Umbilical cord (tissue), 2 donors: ENCODE data around the gene NEIL1. TPM values are rescaled to one million over a fixed set of nuclear protein-coding genes. Genes with fewer than 3 reads are reported as not detected.

Experiments used
- DNase-seq: peaks from one replicate; pipeline ENCODE4 v3.0.0-alpha.2; 2015; ENCODE audit warnings: low spot score
- total RNA-seq: library from RNA; depleted of rRNA; stranded (reverse); fragments of >200 nt; gene quantifications from one replicate; pipeline ENCODE4 v1.2.3, GENCODE V29; 2014; ENCODE audit warnings: low replicate concordance; ENCODE audit not compliant: insufficient read depth

NEIL1 gene
- total RNA-seq, 1 donor from 2014 or later: 9.4 TPM

DNA sequence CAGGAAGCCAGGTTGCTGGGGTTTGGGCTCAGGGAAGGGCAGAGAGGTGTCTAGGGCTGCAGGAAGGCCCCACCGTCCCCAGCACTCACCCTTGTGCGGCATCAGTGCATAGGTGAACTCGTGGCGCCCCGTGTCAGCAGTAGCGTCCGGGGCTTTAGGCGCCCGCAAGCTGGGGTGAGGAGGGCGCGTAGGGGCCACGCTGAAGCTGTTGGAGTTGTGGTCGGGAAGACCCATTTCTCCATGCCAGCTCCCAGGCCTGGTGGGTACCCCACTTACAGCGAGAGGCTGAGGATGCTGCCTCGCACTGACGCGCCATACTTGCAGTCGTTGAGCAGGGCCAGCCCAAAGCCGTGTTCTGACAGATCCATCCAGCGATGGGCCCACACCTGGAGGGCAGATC is 9.7 kb downstream of the NEIL1 start:
- no peak for DNase-seq

DNA sequence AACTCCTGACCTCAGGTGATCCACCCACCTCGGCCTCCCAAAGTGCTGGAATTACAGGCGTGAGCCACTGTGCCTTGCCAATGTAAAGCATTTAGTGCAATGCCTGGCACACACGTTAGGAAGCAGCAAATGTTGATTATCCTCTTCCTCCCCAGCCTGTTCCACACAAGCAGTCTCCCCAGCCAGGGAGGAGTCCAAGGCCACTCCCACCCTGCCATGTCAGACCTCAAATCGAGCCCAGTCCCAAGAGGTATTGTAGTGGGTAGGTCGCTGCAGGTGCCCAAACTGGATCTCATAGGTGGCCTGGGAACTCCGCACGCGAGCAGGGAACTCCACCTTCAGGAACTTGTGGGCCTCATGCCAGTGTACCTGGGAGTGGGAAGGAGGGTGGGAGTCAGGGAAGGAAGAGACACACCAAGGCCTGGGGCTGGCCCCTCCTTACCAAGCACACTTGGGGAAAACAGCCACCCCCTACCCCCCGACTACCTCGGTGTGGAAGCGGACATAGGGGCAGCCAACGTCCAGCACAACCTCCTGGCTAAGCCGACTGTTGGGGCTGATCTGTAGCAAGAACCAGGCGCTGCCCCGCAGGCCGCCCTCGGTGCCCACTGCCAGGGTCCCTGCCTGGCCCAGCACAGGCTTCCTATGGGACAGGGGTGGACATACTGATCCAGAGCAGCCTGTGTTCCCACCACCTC is 11.3 kb downstream of the NEIL1 start:
- no peak for DNase-seq

DNA sequence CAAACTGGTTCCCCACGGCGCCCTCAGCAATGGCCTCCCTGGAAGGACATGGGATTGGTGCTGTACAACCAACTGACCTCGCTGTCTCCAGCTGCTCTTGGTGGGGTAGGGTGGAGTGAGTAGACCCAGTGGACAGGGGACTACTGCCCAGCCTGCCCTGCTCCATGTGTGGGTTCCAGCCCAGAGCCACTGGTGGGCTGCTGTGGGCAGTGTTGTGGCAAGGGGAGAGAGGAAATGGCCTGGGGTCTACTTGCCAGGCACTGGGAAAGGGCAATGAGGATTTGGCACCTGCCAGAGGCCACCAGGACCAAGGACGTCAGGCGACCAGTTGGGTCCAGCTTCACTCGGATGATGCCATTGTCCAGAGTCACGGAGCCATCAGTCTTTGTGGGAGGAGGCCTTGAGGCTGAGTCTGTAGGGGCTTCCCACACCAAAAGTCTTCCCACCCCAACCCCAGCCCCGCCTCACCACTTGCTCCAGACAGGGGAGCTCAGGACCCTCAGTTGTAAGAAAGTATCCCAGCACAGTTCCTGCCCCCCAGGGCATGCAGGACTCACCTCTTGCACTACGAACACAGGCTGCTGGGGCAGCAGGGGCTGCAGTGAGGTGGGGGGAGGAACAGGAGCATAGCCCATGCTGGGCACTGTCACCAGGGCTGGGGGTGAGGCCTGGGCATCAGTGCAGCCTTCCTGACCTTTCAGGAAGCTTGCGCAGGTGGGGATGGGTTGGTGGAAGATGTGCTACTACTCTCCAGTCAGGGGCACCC is 12.1 kb downstream of the NEIL1 start:
- no peak for DNase-seq

DNA sequence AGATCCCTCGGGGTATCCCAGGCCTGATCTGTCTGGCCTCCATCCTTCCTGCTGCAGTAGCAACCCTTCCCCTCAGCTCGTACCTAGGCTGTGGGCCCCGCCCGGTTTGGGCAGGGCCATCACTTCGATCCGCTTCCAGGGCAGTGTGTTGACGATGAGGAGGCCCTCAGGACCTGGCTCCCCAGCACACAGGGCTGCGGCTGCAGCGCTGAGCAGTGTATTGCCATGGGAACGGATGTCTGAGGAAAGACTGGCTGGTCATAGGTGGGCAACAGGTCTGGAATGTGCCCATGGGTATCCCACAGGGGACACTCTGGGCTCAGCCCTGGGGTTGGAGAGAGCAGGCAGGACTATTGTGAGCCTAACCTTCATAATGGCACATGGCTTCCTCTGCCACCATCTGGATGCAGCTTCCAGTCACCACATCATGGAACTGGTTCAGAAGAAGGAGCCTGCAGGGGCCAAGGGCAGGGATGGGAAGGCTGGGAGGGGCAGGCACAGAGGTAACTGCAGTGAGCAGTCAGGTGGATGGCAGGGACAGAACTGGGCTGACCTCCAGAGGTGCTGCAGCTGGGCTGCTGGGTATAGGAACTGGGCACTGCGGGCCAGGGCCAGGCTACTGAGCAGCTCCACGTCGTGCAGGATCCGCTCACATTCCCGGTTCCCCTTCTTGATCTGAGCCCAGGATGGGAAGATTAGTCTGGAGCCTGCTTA is 12.9 kb downstream of the NEIL1 start:
- DNase-seq: no peak

DNA sequence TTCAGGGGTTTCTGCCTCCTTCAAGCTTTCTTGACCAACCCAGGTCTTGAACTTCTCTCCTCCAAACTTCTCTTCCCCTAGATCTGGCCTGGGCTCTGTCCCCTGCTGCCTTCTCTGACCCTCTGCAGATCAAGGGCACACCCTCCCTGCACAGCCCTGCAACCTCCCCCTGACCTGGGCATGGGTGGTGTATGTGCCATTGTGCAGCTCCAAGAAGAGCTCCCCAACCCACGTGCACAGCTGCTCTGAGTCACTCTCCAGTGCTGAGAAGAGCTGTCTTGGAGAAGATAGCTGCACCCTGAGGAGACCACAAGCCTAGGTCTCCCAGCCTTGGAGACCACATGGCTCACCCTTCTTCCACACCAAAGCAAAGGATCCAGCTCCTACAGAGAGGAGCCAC is 13.6 kb downstream of the NEIL1 start:
- DNase-seq: no peak

DNA sequence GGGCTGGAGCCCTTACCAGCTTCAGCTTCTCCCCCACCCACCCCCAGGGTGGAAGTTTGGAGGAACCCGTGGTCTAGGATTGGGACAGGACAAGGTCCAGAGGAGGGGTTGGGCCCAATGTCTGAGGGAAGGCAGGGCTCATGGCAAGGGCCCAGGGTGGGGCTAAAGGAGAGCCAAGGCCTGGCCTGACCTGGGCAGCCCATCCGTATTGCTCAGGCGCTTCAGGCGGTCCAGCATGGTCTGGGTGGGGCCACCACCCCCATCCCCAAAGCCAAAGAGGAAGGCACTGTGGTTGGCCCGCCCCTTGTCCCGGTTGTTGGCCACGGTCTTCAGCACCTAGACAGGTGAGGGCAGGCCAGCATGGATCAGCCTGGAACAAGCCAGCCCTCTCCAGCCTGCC is 14.0 kb downstream of the NEIL1 start:
- DNase-seq: no peak

DNA sequence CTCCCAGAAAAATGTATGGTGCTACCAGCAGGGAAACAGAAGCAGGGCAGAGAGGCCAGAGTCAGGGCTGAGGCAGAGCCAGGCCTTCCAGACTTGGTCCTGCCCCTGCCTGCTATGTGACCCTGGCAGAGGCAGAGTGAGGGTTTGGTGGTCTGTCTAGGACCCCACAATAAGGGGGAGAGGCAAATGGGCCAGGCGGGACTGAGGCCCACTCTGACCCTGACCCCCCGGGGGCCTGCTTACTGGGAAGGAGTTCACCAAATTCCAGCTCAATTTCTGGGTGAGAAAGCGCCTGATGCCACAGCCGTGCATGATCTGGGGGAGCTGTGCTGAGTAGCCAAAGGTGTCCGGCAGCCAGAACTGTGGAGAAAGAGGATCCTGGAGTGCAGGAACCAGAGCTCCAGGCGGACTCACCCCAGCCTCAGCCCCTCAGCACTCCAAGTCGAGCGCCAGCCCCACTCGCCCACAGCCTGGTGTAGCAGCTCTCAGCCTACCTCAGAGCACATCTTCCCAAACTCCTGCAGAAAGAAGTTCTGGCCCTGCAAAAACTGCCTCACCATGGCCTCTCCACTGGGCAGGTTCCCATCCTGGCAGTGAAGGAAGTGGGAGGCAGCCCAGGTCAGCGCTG is 14.6 kb downstream of the NEIL1 start:
- DNase-seq: no peak

DNA sequence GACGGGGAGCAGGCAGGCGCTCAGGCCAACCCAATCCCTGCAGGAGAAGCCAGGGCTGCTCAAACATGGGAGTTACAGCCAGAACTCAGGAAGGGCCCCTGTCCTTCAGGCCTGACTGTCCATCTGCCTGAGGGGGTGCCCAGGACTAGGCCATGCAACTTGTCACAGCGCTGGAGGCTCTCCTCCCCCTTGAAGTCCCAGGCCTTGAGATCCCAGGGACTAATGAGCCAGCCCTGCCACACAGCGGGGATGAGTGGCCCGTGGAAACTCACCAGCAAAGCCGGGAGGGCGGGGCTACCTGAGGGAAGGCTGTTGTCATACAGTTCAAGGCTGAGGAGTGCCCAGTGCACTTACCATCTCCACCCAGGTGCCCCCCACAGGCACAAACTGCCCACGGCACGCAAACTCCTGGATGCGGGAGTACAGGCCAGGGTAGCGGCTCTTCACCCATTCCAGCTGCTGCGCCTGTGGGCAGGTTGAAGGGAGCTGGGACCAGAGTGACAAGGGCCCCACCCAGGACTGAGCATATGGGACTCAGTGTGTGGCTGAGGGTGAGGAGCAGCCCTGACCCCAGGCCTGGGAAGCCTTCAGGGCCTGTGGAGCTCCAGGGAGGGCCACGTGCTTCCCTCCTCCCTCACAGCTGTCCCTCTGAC is 15.3 kb downstream of the NEIL1 start:
- DNase-seq: no peak

DNA sequence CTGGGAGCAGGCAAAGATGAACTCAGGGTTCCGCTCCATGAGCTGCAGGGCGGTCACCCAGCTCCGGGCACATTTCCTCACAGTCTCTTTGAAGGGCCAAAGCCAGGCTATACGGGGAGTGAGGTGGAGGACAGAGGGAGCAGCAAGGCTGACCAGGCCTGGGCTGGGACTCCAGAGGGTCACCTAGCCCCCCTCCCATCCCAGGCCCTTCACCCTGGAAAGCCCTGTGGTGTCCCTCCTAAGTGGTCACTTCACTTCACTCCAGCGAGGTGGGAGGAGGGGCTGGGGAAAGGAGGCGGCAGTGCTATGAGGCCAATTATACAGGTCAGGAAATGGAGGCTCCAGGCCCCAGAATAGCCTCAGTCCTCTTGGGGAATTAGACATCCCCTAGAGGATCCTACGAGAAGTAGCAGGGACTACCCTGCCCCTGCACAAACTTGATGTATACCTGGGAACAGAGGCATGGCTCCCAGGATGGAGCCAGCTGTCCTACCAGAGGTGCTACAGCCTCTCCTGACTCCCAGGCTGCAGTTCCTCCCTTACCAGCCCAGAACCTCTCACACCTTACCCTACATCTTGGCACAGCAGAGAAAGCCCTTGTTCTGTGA is 15.9 kb downstream of the NEIL1 start:
- no peak for DNase-seq

DNA sequence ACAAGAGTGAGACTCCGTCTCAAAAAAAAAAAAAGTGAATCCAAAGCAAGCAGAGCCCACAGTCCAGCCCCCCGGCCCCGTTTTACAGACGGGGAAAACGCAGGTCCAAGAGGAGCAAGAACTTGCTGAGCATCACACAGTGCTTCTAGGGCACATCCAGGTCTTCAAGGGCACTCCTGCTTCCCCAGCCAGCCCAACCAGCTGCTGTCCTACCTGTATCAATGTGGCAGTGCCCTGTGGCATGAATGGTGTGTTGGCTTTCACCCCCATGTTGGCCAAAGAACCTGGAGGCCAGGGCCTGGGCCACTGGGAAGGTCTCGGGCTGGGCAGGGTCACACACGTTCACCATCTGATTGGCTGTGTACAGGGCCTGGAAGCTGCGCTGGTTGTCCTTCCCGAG is 16.9 kb downstream of the NEIL1 start:
- DNase-seq: no peak

DNA sequence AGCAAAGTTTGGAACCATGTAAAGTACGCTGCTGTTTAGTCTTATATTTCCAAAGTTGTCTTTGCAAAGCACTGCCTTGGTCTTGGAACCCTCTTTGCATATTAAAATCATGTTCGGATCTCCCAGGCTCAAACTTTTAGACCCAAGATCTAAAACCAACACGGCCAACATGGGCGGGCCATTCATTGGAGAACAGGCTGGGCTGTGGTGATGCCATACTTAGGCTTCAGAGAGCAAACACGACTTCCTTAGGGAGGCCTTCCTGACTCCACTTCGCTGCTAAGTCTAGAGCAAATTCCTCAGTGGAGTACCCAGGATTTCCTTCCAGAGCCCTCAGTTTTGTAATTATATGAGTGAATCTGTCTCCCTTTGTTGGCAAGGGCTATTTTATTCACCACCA is 18.0 kb downstream of the NEIL1 start:
- DNase-seq: no peak

DNA sequence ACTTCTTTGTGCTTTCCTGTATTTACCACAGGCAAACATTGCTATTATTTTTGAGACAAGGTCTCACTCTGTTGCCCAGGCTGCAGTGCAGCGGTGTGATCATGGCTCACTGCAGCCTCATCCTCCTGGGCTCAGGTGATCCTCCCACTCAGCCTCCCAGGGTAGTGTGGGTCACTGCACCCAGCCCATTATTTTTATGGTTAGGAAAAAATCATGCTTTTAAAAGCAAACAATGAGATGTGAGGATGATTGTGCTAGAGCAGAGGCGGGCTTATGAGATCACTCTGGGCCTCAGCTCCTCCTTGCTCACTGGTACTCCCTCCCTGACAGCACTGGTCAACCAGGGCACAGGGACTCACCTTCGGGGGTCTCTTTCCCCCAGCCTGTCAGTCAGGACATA is 19.3 kb downstream of the NEIL1 start:
- no peak for DNase-seq

DNA sequence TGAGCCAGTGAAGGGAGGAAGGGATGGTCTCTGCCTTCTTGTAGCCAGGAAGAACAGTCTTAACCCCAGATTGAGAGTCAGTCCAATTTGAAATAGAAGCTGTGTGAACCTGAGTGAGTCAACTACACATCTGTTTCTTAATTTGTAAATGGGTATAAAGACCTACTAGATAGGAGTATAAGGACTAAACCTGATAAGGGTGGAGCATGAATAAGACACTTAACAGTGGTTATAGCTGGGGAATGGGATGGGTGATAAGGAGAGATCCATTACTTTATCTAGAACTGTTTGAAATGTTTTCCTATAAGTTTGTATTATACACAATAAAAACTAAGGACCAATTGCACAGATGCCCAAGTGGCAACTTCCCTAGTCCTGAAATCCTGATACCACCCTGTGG is 20.2 kb downstream of the NEIL1 start:
- DNase-seq: no peak

DNA sequence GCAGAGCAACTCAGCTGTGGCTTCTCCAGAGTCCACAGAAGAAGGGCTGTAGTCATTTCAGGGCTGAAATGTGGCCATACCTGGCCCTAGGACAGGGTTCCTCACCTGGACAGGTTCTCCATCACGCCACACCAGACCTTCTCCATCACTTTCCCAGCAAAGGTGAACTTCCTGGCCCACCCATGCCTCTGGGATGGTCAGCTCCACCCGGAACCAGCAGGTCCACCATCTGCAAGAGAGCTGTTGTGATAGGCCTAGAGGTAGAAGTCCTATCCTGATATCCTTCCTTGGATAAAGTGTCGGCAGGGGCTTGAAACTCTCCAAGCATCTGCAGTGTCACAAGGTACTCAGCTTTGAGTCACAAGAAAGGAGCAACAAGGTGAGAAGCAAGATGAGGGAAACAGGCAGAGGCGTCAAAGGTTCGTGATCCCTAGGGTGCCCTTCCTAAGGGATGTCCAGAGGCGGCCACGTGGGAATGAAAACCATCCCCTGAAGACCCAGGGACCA is 20.6 kb downstream of the NEIL1 start:
- no peak for DNase-seq

DNA sequence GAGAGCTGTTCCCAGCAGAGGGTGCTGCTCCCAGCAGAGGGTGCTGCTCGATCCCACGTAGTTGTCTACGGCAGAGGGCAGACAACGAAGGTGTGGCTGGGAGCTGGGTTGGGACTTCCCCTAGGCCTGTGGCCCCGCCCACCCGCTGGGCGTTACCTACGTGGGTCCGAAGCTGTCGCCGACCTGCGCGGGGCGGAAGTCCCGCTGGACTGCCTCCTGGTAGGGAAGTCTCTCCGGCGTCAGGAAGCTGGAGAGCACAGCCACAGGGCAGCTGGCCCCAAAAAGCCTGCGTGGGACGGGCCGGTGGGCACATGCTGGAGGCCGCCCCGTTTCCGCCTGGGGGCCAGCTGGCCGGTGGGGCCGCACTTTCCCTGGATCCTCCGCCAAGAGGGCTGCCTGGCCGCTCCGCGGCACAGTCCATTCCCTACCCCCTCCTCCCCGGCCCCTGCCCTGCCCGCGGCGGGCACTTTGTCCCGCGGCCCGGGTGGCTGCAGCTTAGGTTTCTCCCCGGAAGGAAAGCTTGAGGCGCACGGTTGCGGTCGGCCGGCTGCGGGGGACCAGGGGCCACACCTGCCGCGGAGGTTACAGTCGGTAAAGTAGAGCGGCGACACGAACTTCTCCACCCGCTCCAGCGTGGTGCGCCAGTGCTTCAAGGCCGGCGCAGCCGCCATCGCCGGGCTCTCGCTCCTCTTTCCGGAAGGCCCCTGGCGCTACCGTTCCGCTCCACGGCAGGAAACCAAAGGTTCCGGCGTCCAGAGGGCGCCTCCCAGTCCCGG is 21.3 kb downstream of the NEIL1 start, which contains the start of gene MAN2C1:
Gene MAN2C1, minus strand, starts transcription at position 695 of the 776 bp plus-strand sequence. Its CDS starts 24 bp downstream, at position 671.
- peak; percentile 96 for DNase-seq

DNA sequence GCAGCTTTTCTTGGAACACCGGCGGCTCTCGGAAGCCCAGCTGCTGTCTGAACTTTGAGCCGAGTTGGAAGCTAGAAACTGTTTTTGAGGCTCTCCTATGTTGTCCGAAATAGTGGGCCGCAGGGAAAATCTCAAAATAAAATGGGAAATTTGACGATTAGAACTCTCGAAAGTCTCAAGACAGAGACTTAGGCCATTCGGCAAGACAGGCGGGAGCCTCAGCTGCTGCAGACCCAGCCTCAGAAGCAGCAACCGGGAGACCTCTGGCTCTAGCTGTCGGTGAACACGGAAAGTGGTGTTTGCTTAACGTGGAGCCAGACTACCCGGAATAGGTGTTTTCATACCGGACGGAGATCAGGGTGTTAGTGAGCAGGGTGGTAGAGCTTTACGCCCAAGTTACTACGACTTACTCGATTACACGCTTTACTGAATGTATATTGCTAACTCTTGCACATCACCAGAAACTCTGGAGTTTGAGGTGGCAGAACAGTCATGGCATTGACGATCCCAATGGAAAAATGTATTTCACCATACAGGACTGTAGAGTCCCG is 21.9 kb downstream of the NEIL1 start:
- DNase-seq: no peak

DNA sequence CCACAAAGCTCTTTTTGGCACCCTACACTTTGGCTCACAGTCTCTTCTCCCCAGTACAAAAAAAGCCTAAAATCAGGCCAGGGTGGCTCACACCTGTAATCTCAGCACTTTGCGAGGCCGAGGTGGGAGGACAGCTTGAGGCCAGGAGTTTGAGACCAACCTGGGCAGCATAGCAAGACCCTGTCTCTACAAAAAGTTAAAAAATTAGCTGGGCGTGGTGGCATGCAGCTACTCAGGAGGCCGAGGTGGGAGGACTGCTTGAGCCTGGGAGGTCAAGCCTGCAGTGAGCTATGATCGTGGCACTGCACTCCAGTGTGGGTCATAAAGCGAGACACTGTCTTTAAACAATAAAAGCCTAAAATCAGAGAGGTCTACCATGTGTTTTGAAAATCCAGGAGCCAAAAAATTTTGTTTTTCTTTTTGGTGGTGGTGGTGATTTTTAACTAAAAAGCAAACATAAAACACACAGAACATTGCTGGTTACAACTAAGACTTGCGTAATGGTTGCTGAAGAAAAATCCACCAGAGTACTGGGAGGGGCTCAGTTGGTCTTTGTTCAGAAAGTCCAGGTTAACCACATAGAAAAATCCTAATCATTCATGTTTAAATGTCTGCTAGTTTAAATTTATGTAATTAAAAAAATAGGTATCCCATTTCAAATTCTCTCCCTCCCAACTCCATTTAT is 23.2 kb downstream of the NEIL1 start:
- DNase-seq: no peak

DNA sequence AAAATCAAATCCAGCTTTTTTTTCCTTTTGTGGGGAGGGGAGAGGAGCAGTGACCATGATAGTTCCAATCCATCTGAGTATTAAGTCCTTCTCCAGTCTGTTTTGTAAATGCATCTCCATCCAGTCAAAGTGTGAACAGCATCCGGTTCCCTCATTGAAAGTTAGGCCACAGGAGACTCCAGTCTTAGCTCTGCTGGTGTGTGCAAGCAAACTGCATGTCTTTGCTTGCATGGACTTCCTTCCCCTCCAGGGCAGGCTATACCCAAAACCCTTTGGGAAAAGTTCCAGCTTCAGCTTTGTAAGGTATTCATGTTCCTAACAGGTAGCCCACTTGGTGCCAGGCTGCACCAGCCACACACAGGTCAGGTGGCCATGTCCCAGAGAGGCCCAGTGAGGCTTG is 24.6 kb downstream of the NEIL1 start:
- no peak for DNase-seq
